GM12873 (cell line): ENCODE data around the gene TMEM9.

Experiments
- CTCF ChIP-seq: IDR thresholded peaks from 2 replicates; pipeline ENCODE4 v1.5.1; 2012; ENCODE audit warnings: low read depth, mild to moderate bottlenecking, moderate library complexity, low read length, control low read depth; ENCODE audit not compliant: insufficient read depth; ENCODE audit errors: missing control alignments

TMEM9 gene

GRCh38 chr1:201139756-201140155 lies 14.5 kb downstream of the TMEM9 start:
- TF ChIP-seq CTCF = no peak

DNA sequence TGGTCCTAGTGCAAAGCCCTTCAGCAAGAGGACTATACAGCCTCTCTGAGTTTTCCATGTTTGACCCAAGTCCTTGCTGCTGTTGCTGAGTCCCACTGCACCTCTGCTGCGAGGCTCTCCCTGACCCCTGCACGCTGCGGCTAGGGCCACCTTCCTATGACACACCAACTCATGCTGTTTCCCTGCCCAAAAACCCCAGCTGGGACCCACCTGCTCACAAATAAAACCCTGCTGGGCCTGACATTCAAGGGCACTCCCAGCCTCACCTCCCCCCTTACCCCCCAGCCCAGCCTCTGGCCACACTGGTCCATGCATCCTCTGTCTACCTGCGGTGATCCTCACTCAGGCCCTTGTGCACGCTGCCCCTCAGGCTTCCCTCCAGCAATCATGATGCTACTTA lies 15.0 kb downstream of the TMEM9 start:
- no peak for TF ChIP-seq CTCF

- TF ChIP-seq CTCF = no peak
Observed at GRCh38 chr1:201138311-201138840, 15.9 kb downstream of the TMEM9 start.

DNA sequence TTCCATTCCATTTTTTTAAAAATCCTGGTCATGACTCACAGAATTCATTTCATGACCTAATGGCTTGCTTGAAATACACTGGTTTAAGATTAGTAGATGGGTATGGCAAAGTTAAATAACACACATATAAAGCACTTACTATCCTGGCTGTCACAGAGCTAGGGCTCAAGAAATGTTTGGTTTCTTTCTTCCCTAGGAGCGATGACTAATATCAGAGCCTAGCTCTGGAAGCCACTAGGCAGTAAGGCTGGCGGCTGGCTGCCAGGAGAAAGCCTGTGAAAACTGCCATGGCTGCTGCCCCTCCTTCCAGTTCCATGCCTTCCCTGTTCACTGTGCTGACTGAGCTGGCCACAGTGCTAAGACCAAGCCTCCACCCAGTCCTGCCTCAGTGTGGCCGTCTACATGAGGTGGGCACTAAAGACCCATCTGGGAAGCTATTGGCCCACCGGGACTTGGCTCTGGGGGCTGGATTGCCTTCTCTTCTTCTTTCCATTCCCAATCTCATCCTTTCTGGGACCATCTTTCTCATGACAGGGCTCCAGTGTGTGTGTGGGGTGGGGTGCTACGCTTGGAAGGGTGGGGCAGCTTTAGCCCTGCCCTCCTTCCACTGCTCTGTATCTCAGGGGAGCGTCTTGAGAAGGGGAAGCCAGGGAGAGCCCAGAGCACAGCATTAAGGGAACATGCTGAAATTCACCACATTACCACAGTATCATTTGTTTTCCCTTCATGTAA lies 16.5 kb downstream of the TMEM9 start:
- no peak for TF ChIP-seq CTCF

DNA sequence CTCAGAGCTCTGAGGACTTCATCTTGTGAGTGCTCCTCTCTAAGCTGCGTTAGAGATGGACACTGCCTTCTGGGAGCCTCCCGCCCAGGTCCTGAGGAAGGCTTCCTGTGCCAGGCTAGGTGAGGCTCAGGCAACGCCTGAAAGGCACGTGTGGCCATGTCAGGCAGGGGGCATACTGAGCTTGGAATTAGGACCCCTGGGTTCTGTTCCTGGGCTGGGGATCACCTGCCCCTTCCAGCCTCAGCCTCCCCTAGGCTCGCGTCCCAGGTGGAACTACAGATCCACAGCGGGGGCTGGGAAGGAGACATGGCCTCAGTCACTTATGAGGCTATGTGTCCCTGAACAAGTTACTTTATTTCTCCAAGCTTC lies 17.3 kb downstream of the TMEM9 start:
- no peak for TF ChIP-seq CTCF

- TF ChIP-seq CTCF = no peak
Observed at GRCh38 chr1:201136355-201137023, 17.8 kb downstream of the TMEM9 start.

- no peak for TF ChIP-seq CTCF
Observed at GRCh38 chr1:201134405-201134804, 19.9 kb downstream of the TMEM9 start.
